Astrocyte (in vitro differentiated cells and primary cell): ENCODE measurements around the gene CDH13.

Source experiments
- EZH2 ChIP-seq: IDR thresholded peaks from 2 replicates; pipeline ENCODE4 v1.6.1; 2012; ENCODE audit warnings: mild to moderate bottlenecking, low read length, inconsistent platforms; ENCODE audit not compliant: insufficient read depth
- TF ChIP-seq, protein P1 (sequence below): IDR thresholded peaks from 2 replicates; pipeline ENCODE4 v1.5.1; 2011; ENCODE audit warnings: low read depth, mild to moderate bottlenecking, inconsistent platforms, low read length, moderate library complexity; ENCODE audit not compliant: insufficient read depth

DNA sequence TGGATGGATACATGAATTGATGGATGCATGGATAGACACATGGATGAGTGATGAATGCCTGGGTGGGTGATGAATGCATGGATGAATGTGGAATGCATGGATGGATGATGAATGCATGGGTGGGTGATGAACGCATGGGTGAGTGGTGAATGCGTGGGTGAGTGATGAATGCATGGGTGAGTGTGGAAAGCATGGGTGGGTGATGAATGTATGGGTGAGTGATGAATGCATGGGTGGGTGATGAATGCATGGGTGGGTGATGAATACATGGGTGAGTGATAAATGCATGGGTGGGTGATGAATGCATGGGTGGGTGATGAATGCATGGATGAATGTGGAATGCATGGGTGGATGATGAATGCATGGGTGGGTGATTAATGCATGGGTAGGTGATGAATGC lies 1097.1 kb downstream of the CDH13 start:
- TF ChIP-seq, protein P1, sequence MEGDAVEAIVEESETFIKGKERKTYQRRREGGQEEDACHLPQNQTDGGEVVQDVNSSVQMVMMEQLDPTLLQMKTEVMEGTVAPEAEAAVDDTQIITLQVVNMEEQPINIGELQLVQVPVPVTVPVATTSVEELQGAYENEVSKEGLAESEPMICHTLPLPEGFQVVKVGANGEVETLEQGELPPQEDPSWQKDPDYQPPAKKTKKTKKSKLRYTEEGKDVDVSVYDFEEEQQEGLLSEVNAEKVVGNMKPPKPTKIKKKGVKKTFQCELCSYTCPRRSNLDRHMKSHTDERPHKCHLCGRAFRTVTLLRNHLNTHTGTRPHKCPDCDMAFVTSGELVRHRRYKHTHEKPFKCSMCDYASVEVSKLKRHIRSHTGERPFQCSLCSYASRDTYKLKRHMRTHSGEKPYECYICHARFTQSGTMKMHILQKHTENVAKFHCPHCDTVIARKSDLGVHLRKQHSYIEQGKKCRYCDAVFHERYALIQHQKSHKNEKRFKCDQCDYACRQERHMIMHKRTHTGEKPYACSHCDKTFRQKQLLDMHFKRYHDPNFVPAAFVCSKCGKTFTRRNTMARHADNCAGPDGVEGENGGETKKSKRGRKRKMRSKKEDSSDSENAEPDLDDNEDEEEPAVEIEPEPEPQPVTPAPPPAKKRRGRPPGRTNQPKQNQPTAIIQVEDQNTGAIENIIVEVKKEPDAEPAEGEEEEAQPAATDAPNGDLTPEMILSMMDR: no peak
- no peak for TF ChIP-seq EZH2
